Transverse colon (tissue), 3 donors: ENCODE measurements around the gene PPM1N.

Experiments used
- EP300 ChIP-seq: sonication (generic); formaldehyde crosslinking; IDR thresholded peaks from one replicate; pipeline ENCODE4 v1.6.1; 2017; ENCODE audit warnings: antibody characterized with exemption, low read depth
- POLR2A ChIP-seq: fragments of 450-650 bp; IDR thresholded peaks from one replicate; pipeline ENCODE4 v1.6.1; 2016; ENCODE audit warnings: antibody characterized with exemption, mild to moderate bottlenecking, moderate library complexity
- TF ChIP-seq, protein P1 (sequence below), 5 experiments: fragments of 200-600 bp in 3 of 5; fragments of 450-650 bp in 2 of 5; sonication (generic) in 3 of 5; IDR thresholded peaks; 1 replicate in 2 of 5; 2 replicates in 3 of 5; pipeline ENCODE4 v1.5.1; 2016 to 2017; ENCODE audit warnings: antibody characterized with exemption in 5 of 5, inconsistent platforms in 3 of 5, mild to moderate bottlenecking in 2 of 5, moderate library complexity in 1 of 5

GRCh38 chr19:45506246-45506988 lies 8.2 kb downstream of the PPM1N start:
- TF ChIP-seq, protein P1, sequence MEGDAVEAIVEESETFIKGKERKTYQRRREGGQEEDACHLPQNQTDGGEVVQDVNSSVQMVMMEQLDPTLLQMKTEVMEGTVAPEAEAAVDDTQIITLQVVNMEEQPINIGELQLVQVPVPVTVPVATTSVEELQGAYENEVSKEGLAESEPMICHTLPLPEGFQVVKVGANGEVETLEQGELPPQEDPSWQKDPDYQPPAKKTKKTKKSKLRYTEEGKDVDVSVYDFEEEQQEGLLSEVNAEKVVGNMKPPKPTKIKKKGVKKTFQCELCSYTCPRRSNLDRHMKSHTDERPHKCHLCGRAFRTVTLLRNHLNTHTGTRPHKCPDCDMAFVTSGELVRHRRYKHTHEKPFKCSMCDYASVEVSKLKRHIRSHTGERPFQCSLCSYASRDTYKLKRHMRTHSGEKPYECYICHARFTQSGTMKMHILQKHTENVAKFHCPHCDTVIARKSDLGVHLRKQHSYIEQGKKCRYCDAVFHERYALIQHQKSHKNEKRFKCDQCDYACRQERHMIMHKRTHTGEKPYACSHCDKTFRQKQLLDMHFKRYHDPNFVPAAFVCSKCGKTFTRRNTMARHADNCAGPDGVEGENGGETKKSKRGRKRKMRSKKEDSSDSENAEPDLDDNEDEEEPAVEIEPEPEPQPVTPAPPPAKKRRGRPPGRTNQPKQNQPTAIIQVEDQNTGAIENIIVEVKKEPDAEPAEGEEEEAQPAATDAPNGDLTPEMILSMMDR (IDR thresholded peaks at IDR 0.05) = peak in 4 of 5 experiments; percentile 24 to 45 (median 38)
- TF ChIP-seq POLR2A (peak; percentile 90), EP300 (no peak)
